SW 1271 (cell line): Measurements from ENCODE around the gene HIBADH.
"Not testable (repeated sequence)": the region's sequence is repeated elsewhere in the genome, so short reads cannot be mapped to it uniquely, and the experiment has no call there.

Experiments
- DNase-seq, 2 experiments: peaks; one replicate each; lab custom pipeline; 2025; lab: John Stamatoyannopoulos, UW

Gene HIBADH

DNA sequence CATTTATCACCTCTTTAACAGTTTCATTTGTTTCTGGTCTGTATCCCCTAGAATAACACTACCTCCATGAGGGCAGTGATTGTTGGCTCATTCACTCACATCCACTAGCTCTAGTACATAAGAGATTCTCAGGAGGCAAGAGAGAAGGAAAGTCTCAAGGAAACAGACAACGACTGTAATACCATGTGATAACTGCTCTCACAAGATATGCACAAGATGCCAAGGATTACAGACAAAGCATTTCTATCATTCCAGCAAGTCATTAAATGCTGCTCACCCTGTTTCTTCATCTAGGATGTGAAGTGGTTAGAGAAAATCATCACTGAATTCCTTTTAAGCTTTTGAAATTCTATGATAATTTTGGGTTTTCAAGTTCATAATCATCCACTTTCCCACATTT is 115.3 kb downstream of the HIBADH start:
- DNase-seq: no peak

GRCh38 chr7:27546610-27547009 is 116.1 kb downstream of the HIBADH start:
- DNase-seq: no peak

- DNase-seq: no peak
Measured at GRCh38 chr7:27535795-27536194, 126.9 kb downstream of the HIBADH start.

DNA sequence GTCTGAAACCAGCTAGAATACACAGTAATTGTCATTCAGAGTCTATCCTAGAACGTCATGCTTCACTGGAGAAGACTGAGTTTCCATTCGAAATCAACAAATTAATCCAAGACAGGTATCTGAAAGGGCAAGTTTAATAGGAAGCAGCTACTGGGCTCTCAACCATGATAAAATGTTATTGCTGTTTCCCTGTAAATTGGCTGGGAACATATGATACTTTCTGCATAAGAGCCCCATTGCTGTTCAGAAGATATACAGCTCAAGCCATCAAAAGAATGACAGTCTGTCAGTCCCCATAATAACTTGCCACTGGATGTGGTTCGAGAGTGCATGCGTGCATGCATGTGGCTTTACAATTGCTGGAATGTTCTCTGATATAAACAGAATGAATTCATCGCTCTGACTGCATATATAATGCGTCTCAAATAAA is 129.0 kb downstream of the HIBADH start:
- DNase-seq: no peak

DNA sequence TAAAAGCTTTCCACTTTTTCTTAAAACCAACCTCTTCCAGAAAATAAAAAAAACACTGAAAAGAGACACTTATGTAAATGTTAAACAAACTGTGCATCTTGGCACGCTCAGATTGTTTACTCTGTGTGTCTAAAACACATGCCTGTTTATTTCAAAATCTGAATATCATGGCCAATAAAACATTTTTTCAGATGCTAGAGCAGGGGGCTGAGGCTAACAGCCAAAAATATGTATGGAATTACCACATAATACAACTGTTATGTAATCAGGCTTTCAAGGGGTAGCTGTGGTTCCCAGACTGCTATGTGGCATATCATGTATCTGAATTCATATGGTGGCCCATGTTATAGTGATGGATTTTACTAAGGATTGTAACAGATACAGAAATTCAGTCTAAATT is 130.4 kb downstream of the HIBADH start:
- DNase-seq: no peak

DNA sequence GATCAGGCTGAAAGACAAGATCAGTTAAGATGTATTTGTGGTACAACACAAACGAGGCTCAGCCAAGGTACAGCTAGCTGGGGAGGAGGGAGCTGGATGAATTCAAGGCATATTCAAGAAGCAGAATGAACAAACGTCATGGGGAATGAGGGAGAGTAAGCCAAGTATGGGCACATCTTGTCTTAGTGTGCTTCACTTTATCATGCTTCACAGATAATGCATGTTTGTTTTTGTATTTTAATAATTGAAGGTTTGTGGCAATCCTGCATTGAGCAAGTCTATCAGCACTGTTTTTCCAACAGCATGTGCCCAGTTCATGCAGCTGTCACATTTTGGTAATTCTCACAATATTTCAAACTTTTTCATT is 135.4 kb downstream of the HIBADH start:
- no peak for DNase-seq

GRCh38 chr7:27526611-27527347 is 135.9 kb downstream of the HIBADH start:
- no peak for DNase-seq

DNA sequence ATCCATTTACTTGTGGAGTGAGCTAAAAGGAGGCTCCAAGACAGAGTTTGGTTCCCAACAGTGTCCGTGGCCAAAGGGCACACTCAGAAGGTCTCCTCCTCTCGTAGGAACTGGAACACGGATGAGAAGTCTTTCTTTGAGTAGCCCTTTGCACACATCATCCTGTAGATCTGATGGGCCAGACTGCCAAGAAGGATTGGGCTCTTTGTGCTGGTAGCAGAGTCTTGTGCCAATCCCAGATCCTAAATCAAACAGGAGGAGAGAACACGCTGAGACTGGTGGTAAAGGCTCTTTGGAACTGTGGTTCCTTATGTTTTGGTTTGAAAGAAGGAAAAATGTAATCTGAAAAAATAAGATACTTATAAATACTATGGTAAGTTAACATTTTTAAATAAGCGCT is 136.6 kb downstream of the HIBADH start:
- no peak for DNase-seq

- DNase-seq: no peak
Measured at GRCh38 chr7:27523321-27523720, 139.4 kb downstream of the HIBADH start.

DNA sequence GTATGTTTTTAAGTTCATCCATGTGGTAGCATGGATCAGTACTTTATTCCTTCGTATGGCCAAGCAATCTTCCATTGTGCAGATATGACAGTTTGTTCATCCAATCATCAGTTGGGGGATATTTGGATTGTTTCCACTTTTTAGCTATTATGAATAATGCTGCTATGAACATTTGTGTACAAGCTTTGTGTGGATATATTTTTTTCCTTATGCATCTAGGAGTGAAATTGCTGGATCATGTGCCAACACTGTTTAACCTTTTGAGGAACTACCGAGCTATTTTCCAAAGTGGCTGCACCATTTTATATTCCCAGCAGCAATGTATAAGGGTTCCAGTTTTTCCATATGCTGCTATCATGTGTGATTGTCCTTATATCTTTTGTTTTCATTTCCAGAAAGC is 140.1 kb downstream of the HIBADH start:
- no peak for DNase-seq

DNA sequence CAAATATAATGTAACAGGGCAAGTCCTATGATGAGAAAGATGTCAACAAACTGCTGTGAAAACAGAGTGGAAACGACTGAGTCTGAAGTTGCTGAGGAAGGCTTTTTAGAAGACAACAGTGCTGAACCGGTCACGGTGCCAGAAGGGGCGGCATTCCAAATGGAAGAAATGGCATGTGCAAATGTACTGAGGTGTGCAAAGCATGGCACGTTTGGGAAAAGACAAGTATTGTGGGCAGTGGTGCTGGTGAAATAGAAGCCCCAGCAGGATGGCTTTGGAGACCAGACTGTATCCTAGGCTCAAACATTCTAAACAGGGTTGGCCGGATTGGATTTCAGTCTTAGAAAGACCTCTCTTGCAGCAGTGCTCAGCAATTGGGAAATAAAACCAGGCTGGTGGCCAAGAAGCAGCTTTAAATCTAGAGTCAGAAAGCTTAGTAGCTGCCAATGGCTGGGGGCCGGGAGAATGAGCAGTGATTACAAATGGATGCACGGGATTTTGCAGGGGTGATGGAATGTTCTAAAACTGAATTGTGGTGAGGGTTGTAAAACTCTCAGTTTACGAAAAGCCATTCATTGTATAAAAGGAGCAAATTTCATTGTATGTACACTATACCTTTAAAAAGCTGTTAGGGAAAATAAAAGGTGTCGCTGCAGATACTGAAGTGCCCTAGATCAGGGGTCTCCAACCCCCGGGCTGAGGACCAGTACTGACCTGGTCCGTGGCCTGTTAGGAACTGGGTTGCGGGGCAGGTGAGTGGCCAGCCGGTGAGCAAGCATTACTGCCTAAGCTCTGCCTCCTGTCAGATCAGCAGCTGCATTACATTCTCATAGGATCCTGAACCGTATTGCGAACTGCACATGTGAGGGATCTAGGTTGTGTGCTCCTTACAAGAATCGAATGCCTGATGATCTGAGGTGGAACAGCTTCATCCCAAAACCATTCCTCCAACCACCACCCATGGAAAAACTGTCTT is 141.6 kb downstream of the HIBADH start:
- DNase-seq: no peak

DNA sequence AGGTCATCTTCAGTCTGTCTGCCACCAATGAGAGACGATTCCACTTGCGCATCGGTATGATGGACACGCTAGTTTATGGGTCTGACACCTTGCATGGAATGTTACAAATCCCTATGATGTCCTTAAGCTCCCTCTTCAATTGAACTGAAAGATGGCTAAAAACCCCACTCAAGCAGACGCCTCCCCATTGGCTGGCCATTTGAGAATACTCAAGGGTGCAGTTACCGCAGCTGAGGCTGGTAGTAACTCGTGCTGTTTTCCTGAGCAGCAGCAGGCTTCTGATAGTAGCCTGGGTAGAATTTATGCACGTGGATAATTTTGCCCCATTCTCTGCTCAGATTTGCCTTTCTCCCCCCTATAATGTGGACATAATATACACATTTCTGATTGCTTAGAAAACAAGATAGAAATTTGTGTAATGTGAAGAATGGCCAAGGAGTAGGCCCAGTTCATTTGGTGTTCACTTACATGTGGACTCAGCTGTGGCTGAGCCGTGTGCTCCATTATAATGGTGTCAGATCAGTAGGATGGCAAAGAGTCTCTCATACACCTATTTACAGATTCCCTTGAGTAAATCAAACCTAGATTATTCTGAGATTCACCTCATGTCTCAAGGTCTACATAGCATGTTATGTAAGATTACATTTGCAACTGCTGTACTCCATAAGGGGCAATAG is 142.8 kb downstream of the HIBADH start:
- DNase-seq: no peak

- no peak for DNase-seq
Measured at GRCh38 chr7:27518561-27519350, 143.9 kb downstream of the HIBADH start.

- no peak for DNase-seq
Measured at GRCh38 chr7:27516421-27516820, 146.3 kb downstream of the HIBADH start.

DNA sequence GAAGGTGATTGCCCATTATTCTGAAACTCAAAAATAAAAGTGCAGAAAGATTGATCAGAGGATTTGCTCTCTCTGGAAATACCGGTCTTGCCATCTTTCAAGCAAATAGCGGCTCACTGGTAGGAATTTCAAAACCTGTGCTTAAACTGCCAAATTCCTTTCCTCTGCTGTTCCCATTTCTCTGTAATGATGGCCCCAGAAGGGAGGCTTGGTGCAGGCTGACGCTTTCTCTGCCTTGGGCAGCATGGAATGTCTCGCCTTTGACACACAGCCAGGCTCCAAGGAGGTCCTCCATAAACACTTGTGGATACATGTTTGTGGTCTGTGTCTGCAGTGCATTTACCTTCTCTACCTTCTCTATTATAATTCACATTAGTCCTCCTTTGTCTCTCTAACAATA is 146.8 kb downstream of the HIBADH start:
- DNase-seq: no peak

GRCh38 chr7:27514861-27515260 is 147.8 kb downstream of the HIBADH start:
- DNase-seq: no peak

DNA sequence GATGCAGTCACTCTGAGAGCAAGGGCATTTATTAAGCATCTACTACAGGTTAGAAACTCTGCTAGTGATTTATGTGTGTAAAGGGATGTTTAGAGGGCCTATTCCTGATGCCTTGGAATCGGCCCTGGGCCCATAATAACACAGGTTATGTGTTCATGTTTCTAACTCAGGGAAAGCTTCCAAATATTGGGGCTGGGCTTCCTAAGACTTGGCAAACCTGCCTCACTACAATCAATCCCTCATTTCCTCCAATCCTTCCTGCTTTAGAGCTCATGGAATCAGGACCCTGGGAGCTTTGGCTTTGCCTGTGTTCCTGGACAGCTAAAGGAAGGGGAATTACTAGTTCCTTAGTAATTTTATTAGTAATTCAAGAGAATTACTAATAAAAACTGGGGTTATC is 148.8 kb downstream of the HIBADH start:
- no peak for DNase-seq

- not testable (repeated sequence) for DNase-seq
Measured at GRCh38 chr7:27511370-27511769, 151.3 kb downstream of the HIBADH start.

DNA sequence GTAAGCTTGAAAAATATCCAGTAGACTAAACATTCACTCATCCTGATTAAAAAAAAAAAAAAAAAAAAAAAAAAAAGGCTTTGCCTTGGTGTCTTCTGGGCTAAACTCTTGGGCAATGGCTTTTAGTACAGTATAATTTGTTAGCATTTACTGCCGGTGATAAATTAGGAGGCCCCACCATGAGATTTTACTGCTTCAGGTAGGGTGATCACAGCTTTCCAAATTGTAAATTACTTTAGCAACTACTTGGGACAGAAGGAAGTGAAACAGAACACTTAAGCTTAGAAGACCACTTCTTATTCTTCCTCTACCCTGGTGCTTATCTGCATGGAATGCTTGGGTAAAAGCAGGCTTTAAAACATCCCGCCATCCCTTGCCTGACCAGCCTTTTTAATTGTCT is 152.1 kb downstream of the HIBADH start:
- DNase-seq: no peak

- DNase-seq: not testable (repeated sequence)
Measured at GRCh38 chr7:27501879-27502278, 160.8 kb downstream of the HIBADH start.

DNA sequence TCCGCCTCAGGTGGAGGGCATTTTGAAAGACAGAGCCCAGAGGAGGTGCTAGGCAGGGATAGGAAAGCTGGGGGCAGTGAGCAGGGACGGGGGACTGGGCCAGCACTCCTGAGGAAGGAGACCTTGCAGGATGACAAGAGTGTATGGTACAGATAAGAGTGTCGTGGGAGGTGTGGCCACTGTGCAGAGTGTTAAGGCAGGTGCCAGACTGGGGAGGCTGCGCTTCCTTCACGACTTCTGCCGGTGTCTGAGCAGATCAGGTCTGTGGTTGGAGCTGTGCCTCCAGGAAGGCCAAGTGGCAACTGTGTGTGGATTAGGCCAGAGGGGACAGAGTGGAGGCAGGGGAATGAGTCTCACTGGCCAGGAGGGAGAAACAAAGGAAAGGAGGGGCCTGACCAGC is 161.7 kb downstream of the HIBADH start:
- no peak for DNase-seq

DNA sequence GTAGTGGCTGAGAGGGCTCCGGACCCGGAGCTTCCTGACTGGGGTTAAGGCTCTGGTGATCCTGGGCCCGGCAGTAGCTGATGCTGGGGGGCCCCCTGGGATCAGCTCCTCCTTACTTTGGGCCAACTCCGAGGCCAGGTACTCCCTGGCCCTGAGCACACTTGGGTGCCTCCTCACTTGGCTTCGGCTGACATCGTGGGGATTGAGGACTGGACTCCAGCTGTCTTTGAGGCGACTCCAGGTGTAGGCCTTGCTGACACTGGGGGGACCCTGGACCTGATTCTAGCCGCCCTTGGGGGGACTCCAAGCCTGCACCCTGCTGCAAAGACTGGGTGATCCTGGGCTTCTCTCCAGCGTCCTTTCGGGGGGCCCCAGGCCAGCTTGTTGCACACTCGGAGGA is 170.5 kb downstream of the HIBADH start:
- no peak for DNase-seq
